ENCODE data around the gene AGMO. TPM values are rescaled to one million over a fixed set of nuclear protein-coding genes. Genes with fewer than 3 reads are reported as not detected.

Gene AGMO
- total and polyA plus RNA-seq, 2 of the 8 experiments (the other 6 are each of a cell fraction or from before 2014, with no cell fraction given): 0.22 to 0.45 TPM

DNA sequence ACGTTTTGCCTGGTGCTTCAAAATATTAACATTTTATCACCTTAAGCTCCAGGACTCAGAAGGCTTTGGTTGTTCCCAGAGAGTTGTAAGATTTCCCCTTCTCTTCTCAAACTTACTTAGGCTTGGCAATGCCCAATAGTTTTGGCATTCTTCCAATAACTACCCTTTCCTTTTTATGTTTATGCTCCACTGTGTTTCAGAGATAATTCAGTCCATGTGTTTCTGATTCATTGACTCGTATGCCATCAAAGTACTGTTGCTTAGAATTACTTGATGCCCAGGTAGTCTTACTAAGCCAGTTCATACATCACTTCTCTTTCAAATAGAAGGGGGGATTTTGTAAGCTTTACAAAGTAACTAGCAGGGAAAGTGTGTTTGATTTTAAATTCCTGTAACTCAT lies 66.6 kb downstream of the AGMO start:
- Histone ChIP-seq H4K8ac (ENCODE audit: extremely low read depth, insufficient read depth, low read length) (no peak overlapping the region), H3K18ac (ENCODE audit: extremely low read depth, low read length) (no peak overlapping the region)
- POLR2A ChIA-PET (ENCODE audit: partially characterized antibody): no interaction called here
- no peak for TF ChIP-seq BCL11A (IDR thresholded peaks at IDR 0.05; ENCODE audit: low read depth in 2 of 2, low read length in 2 of 2)
- no peak for TF ChIP-seq TAF1 (IDR thresholded peaks at IDR 0.05; ENCODE audit: low read depth, low read length)
- no peak for TF ChIP-seq BACH1 (IDR thresholded peaks at IDR 0.05; ENCODE audit: low read length)
- no peak for TF ChIP-seq KDM4A (IDR thresholded peaks at IDR 0.05; ENCODE audit: low read depth, low read length, severe bottlenecking)
- TF ChIP-seq, protein P1, sequence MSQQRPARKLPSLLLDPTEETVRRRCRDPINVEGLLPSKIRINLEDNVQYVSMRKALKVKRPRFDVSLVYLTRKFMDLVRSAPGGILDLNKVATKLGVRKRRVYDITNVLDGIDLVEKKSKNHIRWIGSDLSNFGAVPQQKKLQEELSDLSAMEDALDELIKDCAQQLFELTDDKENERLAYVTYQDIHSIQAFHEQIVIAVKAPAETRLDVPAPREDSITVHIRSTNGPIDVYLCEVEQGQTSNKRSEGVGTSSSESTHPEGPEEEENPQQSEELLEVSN (IDR thresholded peaks at IDR 0.05): no peak
- no peak for TF ChIP-seq KDM1A (IDR thresholded peaks at IDR 0.05; ENCODE audit: borderline replicate concordance, low read length)
- no peak for TF ChIP-seq BRCA1 (IDR thresholded peaks at IDR 0.05; ENCODE audit: low read depth, low read length)
- TF ChIP-seq SUZ12 (IDR thresholded peaks at IDR 0.05; ENCODE audit: low read length): no peak
- no peak for TF ChIP-seq POU5F1 (IDR thresholded peaks at IDR 0.05; ENCODE audit: low read depth, low read length)
- no peak for TF ChIP-seq SAP30 (IDR thresholded peaks at IDR 0.05; ENCODE audit: insufficient read depth, insufficient replicate concordance, low read length)
- TF ChIP-seq SP1 (IDR thresholded peaks at IDR 0.05; ENCODE audit: low read depth, low read length): no peak
- no peak for TF ChIP-seq PHF8 (conservative IDR thresholded peaks at IDR 0.05; ENCODE audit: low read depth, low read length)
- no peak for TF ChIP-seq MAX (IDR thresholded peaks at IDR 0.05)

More for the DNA sequence above, 66.6 kb downstream of the AGMO start:
- H2BK15ac ChIP-seq (ENCODE audit: low read length): no peak overlapping the region
- H3K4me1 ChIP-seq (replicated peaks in 1 of 4; ENCODE audit: control insufficient read depth in 3 of 4, insufficient read depth in 4 of 4, low read length in 3 of 4): no peaks in the 10 kb centered on the region
- H3K56ac ChIP-seq (replicated peaks; ENCODE audit: insufficient read length, low read depth, low read length): no peak overlapping the region
- no peak overlapping the region for H3K4me2 ChIP-seq (ENCODE audit: insufficient read depth in 1 of 2, low read depth in 2 of 2, low read length in 2 of 2)
- no peak overlapping the region for H2BK20ac ChIP-seq (ENCODE audit: low read length)
- H3K4me3 ChIP-seq (ENCODE audit: extremely low read depth in 1 of 4, insufficient read depth in 2 of 4, low read depth in 3 of 4, low read length in 4 of 4): no peak overlapping the region
- WGBS, 2 experiments (ENCODE audit: extremely low coverage in 1 of 2, insufficient coverage in 1 of 2, insufficient read length in 1 of 2, insufficient replicate concordance in 2 of 2, low coverage in 1 of 2, low lambda C conversion rate in 2 of 2, missing lambda C conversion rate in 1 of 2): 84% methylated on average over 2 of the region's 2 CpGs; no CpG with 5 or more reads in 1 of the 2 experiments
- H3K27ac ChIP-seq (ENCODE audit: low read depth, low read length): no peak overlapping the region
- H3K36me3 ChIP-seq (ENCODE audit: control insufficient read depth in 2 of 4, insufficient read depth in 4 of 4, low read length in 3 of 4): no peaks in the 10 kb centered on the region
- no peak overlapping the region for H3K23ac ChIP-seq (ENCODE audit: insufficient read length)
- no peak overlapping the region for H2BK12ac ChIP-seq (ENCODE audit: low read depth, low read length)
- H3K27me3 ChIP-seq (replicated peaks in 1 of 4; ENCODE audit: control insufficient read depth in 3 of 4, extremely low read depth in 1 of 4, insufficient read depth in 3 of 4, low read length in 3 of 4): no peaks in the 10 kb centered on the region
- H3K79me2 ChIP-seq (ENCODE audit: control insufficient read depth in 1 of 2, insufficient read depth in 2 of 2, low read length in 2 of 2): no peaks in the 10 kb centered on the region
- H3K23me2 ChIP-seq (ENCODE audit: low read depth, low read length): no peaks in the 10 kb centered on the region; the same call in 1 of the 2 replicates
- no peak overlapping the region for H3K14ac ChIP-seq (ENCODE audit: insufficient read length)
- no peak overlapping the region for H2AFZ ChIP-seq (ENCODE audit: low read length)
- DNase-seq (ENCODE audit: low read depth in 1 of 2, low spot score in 2 of 2) (no peak), FAIRE-seq (no peak)
- no peak overlapping the region for H2BK5ac ChIP-seq (ENCODE audit: low read depth, low read length)
- no peak overlapping the region for H2AK5ac ChIP-seq (ENCODE audit: low read depth, low read length)
- no peaks in the 10 kb centered on the region for H3K9me3 ChIP-seq (ENCODE audit: insufficient read depth in 2 of 2, low read depth in 1 of 2, low read length in 1 of 2)
- no peak overlapping the region for H4K5ac ChIP-seq (ENCODE audit: insufficient read length, low read depth, low read length)
- no peaks in the 10 kb centered on the region for H3K79me1 ChIP-seq (ENCODE audit: low read depth, low read length)
- H2BK120ac ChIP-seq (replicated peaks; ENCODE audit: low read depth, low read length): no peak overlapping the region
- H3K4ac ChIP-seq (replicated peaks; ENCODE audit: insufficient read length, low read depth, low read length): no peak overlapping the region
- no peak overlapping the region for H3K9ac ChIP-seq (replicated peaks in 1 of 4; ENCODE audit: extremely low read depth in 1 of 4, low read depth in 3 of 4, low read length in 3 of 4)
- H4K91ac ChIP-seq (replicated peaks; ENCODE audit: insufficient read length, low read length): no peak overlapping the region
- H4K20me1 ChIP-seq (replicated peaks in 1 of 2; ENCODE audit: control insufficient read depth in 1 of 2, insufficient read depth in 2 of 2, low read length in 2 of 2): no peaks in the 10 kb centered on the region
- CTCF ChIA-PET (ENCODE audit: partially characterized antibody): no interaction called here
